DOHH2 (cell line): ENCODE measurements around the gene SYNE3.

Source experiments
- EZH2phosphoT487 ChIP-seq: fragments of 200-600 bp; sonication (generic); IDR thresholded peaks from 2 replicates; pipeline ENCODE4 v1.6.1; 2017; ENCODE audit warnings: borderline replicate concordance, mild to moderate bottlenecking, antibody characterized with exemption, low read length, moderate library complexity, mixed read lengths
- TF ChIP-seq, protein P1 (sequence below): fragments of 200-600 bp; sonication (generic); IDR thresholded peaks from one replicate; pipeline ENCODE4 v1.5.1; 2014; ENCODE audit warnings: antibody characterized with exemption, mild to moderate bottlenecking, low read depth, low read length; ENCODE audit not compliant: poor library complexity, severe bottlenecking

DNA sequence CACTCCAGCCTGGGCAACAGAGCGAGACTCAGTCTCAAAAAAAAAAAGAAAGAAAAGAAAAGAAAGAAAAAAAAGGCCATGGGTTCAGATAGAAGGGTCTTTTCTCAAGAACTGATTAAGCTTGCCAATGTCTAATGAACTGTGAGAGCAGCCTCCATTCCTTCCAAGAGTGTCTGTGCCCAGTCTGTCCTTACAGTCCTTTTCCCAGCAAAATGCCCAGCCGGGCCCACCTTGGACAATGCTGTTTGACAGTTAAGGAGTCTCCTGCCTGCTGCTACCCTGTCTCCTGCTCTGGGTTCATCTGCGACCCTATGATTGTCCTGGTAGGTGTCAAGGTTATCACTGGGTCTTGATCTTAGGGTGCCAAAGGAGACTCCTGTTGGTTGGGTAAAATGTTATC is 21.4 kb downstream of the SYNE3 start:
- TF ChIP-seq, protein P1, sequence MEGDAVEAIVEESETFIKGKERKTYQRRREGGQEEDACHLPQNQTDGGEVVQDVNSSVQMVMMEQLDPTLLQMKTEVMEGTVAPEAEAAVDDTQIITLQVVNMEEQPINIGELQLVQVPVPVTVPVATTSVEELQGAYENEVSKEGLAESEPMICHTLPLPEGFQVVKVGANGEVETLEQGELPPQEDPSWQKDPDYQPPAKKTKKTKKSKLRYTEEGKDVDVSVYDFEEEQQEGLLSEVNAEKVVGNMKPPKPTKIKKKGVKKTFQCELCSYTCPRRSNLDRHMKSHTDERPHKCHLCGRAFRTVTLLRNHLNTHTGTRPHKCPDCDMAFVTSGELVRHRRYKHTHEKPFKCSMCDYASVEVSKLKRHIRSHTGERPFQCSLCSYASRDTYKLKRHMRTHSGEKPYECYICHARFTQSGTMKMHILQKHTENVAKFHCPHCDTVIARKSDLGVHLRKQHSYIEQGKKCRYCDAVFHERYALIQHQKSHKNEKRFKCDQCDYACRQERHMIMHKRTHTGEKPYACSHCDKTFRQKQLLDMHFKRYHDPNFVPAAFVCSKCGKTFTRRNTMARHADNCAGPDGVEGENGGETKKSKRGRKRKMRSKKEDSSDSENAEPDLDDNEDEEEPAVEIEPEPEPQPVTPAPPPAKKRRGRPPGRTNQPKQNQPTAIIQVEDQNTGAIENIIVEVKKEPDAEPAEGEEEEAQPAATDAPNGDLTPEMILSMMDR = no peak
- TF ChIP-seq EZH2phosphoT487 = no peak
